Neural cell (in vitro differentiated cells): ENCODE measurements around the gene SSTR5. TPM values are rescaled to one million over a fixed set of nuclear protein-coding genes. Genes with fewer than 3 reads are reported as not detected.
"Not testable (repeated sequence)": the region's sequence is repeated elsewhere in the genome, so short reads cannot be mapped to it uniquely, and the experiment has no call there.

Experiments used
- H2AFZ ChIP-seq: fragments of 200-600, 300-800 bp; sonication (generic), shearing (Covaris generic); 2 replicates; pipeline ENCODE4 v1.6.0; 2014; ENCODE audit warnings: low read depth, mild to moderate bottlenecking, antibody characterized with exemption, low read length, moderate library complexity
- H3F3A ChIP-seq: fragments of 200-600 bp; shearing (Covaris generic); 2 replicates; pipeline ENCODE4 v1.6.1; 2016; ENCODE audit warnings: mild to moderate bottlenecking, moderate library complexity, mixed read lengths, antibody characterized with exemption, low read length; ENCODE audit not compliant: insufficient read depth, poor library complexity, severe bottlenecking
- H3K27ac ChIP-seq: fragments of 200-600, 300-800 bp; sonication (generic), shearing (Covaris generic); 2 replicates; pipeline ENCODE4 v1.5.1; 2014; ENCODE audit warnings: mild to moderate bottlenecking, low read length, moderate library complexity
- H3K27me3 ChIP-seq: fragments of 300-800, 200-600 bp; sonication (generic), shearing (Covaris generic); 2 replicates; pipeline ENCODE4 v1.6.0; 2014; ENCODE audit warnings: mild to moderate bottlenecking, low read depth, low read length, moderate library complexity; ENCODE audit not compliant: insufficient read depth
- H3K36me3 ChIP-seq: fragments of 300-800, 200-600 bp; sonication (generic), shearing (Covaris generic); 2 replicates; pipeline ENCODE4 v1.5.1; 2014; ENCODE audit warnings: mild to moderate bottlenecking, antibody characterized with exemption, low read length, moderate library complexity; ENCODE audit not compliant: insufficient read depth
- H3K4me2 ChIP-seq: fragments of 300-800, 200-600 bp; sonication (generic), shearing (Covaris generic); 2 replicates; pipeline ENCODE4 v1.6.0; 2014; ENCODE audit warnings: mild to moderate bottlenecking, low read length
- H3K4me3 ChIP-seq: fragments of 300-800, 200-600 bp; sonication (generic), shearing (Covaris generic); 2 replicates; pipeline ENCODE4 v1.5.1; 2014; ENCODE audit warnings: mild to moderate bottlenecking, low read length, moderate library complexity
- H3K79me2 ChIP-seq: fragments of 200-600 bp; shearing (Covaris generic); replicated peaks from 2 replicates; pipeline ENCODE4 v1.6.0; 2014; ENCODE audit warnings: mild to moderate bottlenecking, low read length, moderate library complexity; ENCODE audit not compliant: insufficient read depth
- H3K9ac ChIP-seq: fragments of 300-800, 200-600 bp; sonication (generic), shearing (Covaris generic); 2 replicates; pipeline ENCODE4 v1.6.1; 2016; ENCODE audit warnings: mild to moderate bottlenecking, low read length, mixed read lengths
- H3K9me2 ChIP-seq: fragments of 200-600 bp; shearing (Covaris generic); 2 replicates; pipeline ENCODE4 v1.6.1; 2016; ENCODE audit warnings: mild to moderate bottlenecking, low read length, mixed read lengths; ENCODE audit not compliant: insufficient read depth
- H3K9me3 ChIP-seq: fragments of 200-600, 300-800 bp; sonication (generic), shearing (Covaris generic); 2 replicates; pipeline ENCODE4 v1.6.1; 2016; ENCODE audit warnings: mild to moderate bottlenecking, mixed run types, low read length, moderate library complexity, mixed read lengths
- H4K20me1 ChIP-seq: fragments of 200-600 bp; shearing (Covaris generic); 2 replicates; pipeline ENCODE4 v1.6.1; 2016; ENCODE audit warnings: mild to moderate bottlenecking, mixed run types; ENCODE audit not compliant: insufficient read depth
- EP300 ChIP-seq: fragments of 450-650 bp; conservative IDR thresholded peaks from 2 replicates; pipeline ENCODE4 v1.6.1; 2014; ENCODE audit warnings: antibody characterized with exemption, mild to moderate bottlenecking, moderate library complexity; ENCODE audit not compliant: poor library complexity, severe bottlenecking
- EZH2 ChIP-seq: fragments of 200-600, 300-800 bp; shearing (Covaris generic), sonication (generic); IDR thresholded peaks from 2 replicates; pipeline ENCODE4 v1.6.1; 2014; ENCODE audit warnings: antibody characterized with exemption, low read length, borderline replicate concordance, mild to moderate bottlenecking; ENCODE audit not compliant: insufficient read depth, poor library complexity, severe bottlenecking
- MXI1 ChIP-seq: fragments of 450-650 bp; conservative IDR thresholded peaks from 2 replicates; pipeline ENCODE4 v1.6.1; 2014; ENCODE audit warnings: antibody characterized with exemption, mild to moderate bottlenecking; ENCODE audit not compliant: poor library complexity, severe bottlenecking
- POLR2AphosphoS5 ChIP-seq: IDR thresholded peaks from 2 replicates; pipeline ENCODE4 v1.6.1; 2012
- RAD21 ChIP-seq: fragments of 450-650 bp; conservative IDR thresholded peaks from 2 replicates; pipeline ENCODE4 v1.6.1; 2014; ENCODE audit warnings: antibody characterized with exemption, mild to moderate bottlenecking, moderate library complexity
- SMC3 ChIP-seq: fragments of 450-650 bp; conservative IDR thresholded peaks from 2 replicates; pipeline ENCODE4 v1.6.1; 2014; ENCODE audit warnings: antibody characterized with exemption, mild to moderate bottlenecking, moderate library complexity; ENCODE audit not compliant: poor library complexity
- TAF1 ChIP-seq: IDR thresholded peaks from 2 replicates; pipeline ENCODE4 v1.6.1; 2012; ENCODE audit warnings: low read depth
- polyA plus RNA-seq: library from polyadenylated mRNA; depleted of rRNA; stranded (reverse); fragments of >200 nt; gene quantifications from 2 replicates; pipeline ENCODE4 v1.2.3, GENCODE V29; 2014
- TF ChIP-seq, protein P1 (sequence below): IDR thresholded peaks from 2 replicates; pipeline ENCODE4 v1.6.1; 2012; ENCODE audit warnings: borderline replicate concordance
- TF ChIP-seq, protein P2 (sequence below): fragments of 450-650 bp; IDR thresholded peaks from 2 replicates; pipeline ENCODE4 v1.5.1; 2014; ENCODE audit warnings: antibody characterized with exemption, mild to moderate bottlenecking, moderate library complexity; ENCODE audit not compliant: poor library complexity, severe bottlenecking

Gene SSTR5
- polyA plus RNA-seq, 1 donor from 2014 or later, result not detected

DNA sequence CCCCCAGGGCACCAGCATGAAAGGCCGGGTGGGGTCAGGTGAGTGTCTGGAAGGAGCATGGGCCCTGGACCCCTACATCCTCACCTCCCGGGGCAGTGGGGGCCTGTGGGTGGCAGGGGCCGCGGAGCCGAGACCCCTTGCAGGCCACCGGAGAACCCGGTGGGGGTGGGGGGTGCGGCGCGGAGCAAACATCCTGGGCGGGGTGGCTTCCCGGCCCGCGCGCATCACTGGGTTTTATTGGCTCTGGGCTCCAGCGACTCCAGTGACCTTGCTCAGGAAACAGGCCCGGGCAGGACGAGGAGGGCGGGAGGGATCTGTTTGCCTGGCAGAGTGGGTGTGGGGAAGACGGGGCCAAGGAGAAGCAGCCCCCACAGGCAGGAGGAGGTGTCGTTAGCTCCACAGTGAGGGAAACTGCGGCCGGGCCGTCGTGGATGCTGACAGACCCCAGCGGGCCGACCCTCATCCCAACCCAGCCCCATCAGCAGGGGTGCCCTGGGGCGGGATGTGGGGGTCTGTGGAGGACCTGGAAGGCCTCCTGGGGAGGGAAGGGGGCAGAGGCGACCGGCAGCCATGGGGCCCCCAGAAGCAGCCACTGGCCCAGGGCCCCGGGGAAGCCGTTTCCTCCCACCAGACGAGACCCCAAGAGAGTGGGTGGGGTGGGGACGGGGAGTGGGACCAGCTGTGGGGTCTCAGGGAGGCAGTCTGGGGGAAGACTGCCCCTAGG is 10.6 kb downstream of the SSTR5 start:
- Histone ChIP-seq H3K9ac (no peak overlapping the region), H3K4me2 (no peak overlapping the region), H3K9me2 (no peaks in the 10 kb centered on the region), H3K27ac (no peak overlapping the region), H2AFZ (no peak overlapping the region), H3K4me3 (no peak overlapping the region), H3K9me3 (no peaks in the 10 kb centered on the region), H3K27me3 (no peaks in the 10 kb centered on the region), H3F3A (no peaks in the 10 kb centered on the region), H4K20me1 (no peaks in the 10 kb centered on the region), H3K79me2 (no peaks in the 10 kb centered on the region), H3K36me3 (no peaks in the 10 kb centered on the region)
- no peak for TF ChIP-seq SMC3
- TF ChIP-seq EZH2, result no peak
- no peak for TF ChIP-seq EP300
- TF ChIP-seq, protein P1, sequence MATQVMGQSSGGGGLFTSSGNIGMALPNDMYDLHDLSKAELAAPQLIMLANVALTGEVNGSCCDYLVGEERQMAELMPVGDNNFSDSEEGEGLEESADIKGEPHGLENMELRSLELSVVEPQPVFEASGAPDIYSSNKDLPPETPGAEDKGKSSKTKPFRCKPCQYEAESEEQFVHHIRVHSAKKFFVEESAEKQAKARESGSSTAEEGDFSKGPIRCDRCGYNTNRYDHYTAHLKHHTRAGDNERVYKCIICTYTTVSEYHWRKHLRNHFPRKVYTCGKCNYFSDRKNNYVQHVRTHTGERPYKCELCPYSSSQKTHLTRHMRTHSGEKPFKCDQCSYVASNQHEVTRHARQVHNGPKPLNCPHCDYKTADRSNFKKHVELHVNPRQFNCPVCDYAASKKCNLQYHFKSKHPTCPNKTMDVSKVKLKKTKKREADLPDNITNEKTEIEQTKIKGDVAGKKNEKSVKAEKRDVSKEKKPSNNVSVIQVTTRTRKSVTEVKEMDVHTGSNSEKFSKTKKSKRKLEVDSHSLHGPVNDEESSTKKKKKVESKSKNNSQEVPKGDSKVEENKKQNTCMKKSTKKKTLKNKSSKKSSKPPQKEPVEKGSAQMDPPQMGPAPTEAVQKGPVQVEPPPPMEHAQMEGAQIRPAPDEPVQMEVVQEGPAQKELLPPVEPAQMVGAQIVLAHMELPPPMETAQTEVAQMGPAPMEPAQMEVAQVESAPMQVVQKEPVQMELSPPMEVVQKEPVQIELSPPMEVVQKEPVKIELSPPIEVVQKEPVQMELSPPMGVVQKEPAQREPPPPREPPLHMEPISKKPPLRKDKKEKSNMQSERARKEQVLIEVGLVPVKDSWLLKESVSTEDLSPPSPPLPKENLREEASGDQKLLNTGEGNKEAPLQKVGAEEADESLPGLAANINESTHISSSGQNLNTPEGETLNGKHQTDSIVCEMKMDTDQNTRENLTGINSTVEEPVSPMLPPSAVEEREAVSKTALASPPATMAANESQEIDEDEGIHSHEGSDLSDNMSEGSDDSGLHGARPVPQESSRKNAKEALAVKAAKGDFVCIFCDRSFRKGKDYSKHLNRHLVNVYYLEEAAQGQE, result no peak
- TF ChIP-seq, protein P2, sequence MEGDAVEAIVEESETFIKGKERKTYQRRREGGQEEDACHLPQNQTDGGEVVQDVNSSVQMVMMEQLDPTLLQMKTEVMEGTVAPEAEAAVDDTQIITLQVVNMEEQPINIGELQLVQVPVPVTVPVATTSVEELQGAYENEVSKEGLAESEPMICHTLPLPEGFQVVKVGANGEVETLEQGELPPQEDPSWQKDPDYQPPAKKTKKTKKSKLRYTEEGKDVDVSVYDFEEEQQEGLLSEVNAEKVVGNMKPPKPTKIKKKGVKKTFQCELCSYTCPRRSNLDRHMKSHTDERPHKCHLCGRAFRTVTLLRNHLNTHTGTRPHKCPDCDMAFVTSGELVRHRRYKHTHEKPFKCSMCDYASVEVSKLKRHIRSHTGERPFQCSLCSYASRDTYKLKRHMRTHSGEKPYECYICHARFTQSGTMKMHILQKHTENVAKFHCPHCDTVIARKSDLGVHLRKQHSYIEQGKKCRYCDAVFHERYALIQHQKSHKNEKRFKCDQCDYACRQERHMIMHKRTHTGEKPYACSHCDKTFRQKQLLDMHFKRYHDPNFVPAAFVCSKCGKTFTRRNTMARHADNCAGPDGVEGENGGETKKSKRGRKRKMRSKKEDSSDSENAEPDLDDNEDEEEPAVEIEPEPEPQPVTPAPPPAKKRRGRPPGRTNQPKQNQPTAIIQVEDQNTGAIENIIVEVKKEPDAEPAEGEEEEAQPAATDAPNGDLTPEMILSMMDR, result no peak
- no peak for TF ChIP-seq TAF1
- TF ChIP-seq MXI1, result no peak
- no peak for TF ChIP-seq POLR2AphosphoS5
- no peak for TF ChIP-seq RAD21

DNA sequence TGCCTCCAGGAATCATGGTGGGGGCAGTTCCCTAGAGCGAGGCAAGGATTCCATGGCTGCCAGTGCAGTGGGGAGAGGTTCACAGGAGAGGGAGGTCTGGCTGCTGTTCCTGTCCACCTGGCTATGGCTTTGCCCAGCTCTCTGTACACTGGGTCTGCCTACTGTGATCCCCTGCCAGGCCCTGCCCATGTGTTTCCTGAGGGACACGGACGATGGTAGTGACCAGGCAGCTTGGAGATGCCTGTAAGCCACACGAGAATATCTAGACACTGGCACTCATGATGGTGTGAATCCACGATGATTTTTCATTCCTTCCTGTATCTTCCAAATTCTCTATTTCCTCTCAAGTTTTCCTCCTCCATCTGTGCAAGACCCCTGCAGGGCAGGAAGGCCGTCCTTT is 12.4 kb downstream of the SSTR5 start:
- no peak for TF ChIP-seq TAF1
- no peak for TF ChIP-seq SMC3
- H3K4me3 ChIP-seq, result no peak overlapping the region
- no peaks in the 10 kb centered on the region for H3K79me2 ChIP-seq
- no peaks in the 10 kb centered on the region for H3K27me3 ChIP-seq
- no peaks in the 10 kb centered on the region for H3K36me3 ChIP-seq
- H3K9me3 ChIP-seq, result no peaks in the 10 kb centered on the region
- H3K9me2 ChIP-seq, result no peaks in the 10 kb centered on the region
- no peak overlapping the region for H3K27ac ChIP-seq
- no peaks in the 10 kb centered on the region for H4K20me1 ChIP-seq
- H3F3A ChIP-seq, result no peaks in the 10 kb centered on the region
- H2AFZ ChIP-seq, result no peak overlapping the region
- H3K9ac ChIP-seq, result no peak overlapping the region
- H3K4me2 ChIP-seq, result no peak overlapping the region

DNA sequence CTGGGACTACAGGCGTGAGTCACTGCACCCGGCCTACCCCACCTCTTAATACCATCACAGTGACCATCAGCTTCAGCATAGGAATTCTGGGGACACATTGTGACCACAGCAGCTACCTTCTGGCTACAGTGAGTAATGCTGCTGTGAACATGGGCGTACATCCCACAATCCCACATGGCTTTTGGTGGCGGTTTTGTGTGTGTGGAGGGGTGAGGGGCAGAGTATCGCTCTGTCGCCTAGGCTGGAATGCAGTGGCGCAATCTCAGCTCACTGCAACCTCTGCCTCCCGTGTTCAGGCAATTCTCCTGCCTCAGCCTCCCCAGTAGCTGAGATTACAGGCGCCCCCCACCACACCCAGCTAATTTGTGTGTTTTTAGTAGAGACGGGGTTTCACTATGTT is 13.9 kb downstream of the SSTR5 start:
- not testable (repeated sequence) for H3K27ac ChIP-seq, H3K9me3 ChIP-seq, H3K79me2 ChIP-seq, H3K4me3 ChIP-seq, H3K27me3 ChIP-seq, H3K36me3 ChIP-seq, H4K20me1 ChIP-seq, H3K9ac ChIP-seq, H3K4me2 ChIP-seq, H3F3A ChIP-seq, H2AFZ ChIP-seq, H3K9me2 ChIP-seq
